Natural killer cell (primary cell): ENCODE data around the gene CD14. TPM values are rescaled to one million over a fixed set of nuclear protein-coding genes. Genes with fewer than 3 reads are reported as not detected.
"Not testable (repeated sequence)": the region's sequence is repeated elsewhere in the genome, so short reads cannot be mapped to it uniquely, and the experiment has no call there.

ENCODE experiments used
- ATAC-seq, 3 donors: fragments of 150-1000 bp in 2 of 3; fragments of 200-7000 bp in 1 of 3; cut with Tn5 transposase; 1 replicate in 1 of 3; 2 replicates in 2 of 3; pipeline ENCODE4 v1.10.0; 2021; ENCODE audit warnings: mild to moderate bottlenecking in 2 of 3, moderate library complexity in 2 of 3
- DNase-seq, 2 donors: peaks; one replicate each; pipeline versions ENCODE4 v3.0.0 to v3.0.0-alpha.2; 2013 to 2021; ENCODE audit warnings: mixed read lengths in 1 of 2
- H3K27ac ChIP-seq: one replicate; pipeline ENCODE4 v1.5.1; 2013; ENCODE audit warnings: mild to moderate bottlenecking, low read length
- H3K27me3 ChIP-seq: one replicate; pipeline ENCODE4 v1.6.1; 2013; ENCODE audit warnings: low read length; ENCODE audit not compliant: control insufficient read depth, insufficient read depth
- H3K36me3 ChIP-seq: one replicate; pipeline ENCODE4 v1.6.1; 2013; ENCODE audit warnings: low read length; ENCODE audit not compliant: control insufficient read depth, insufficient read depth
- H3K4me1 ChIP-seq: one replicate; pipeline ENCODE4 v1.6.1; 2013; ENCODE audit warnings: low read length; ENCODE audit not compliant: control insufficient read depth, insufficient read depth
- H3K4me3 ChIP-seq: one replicate; pipeline ENCODE4 v1.5.1; 2013; ENCODE audit warnings: low read length
- H3K9me3 ChIP-seq: one replicate; pipeline ENCODE4 v1.6.1; 2013; ENCODE audit warnings: low read length; ENCODE audit not compliant: control insufficient read depth, insufficient read depth
- H3K27ac Mint-ChIP-seq, 2 donors: one replicate each; pipeline ENCODE4 v1.8.0; 2022; ENCODE audit warnings: mild to moderate bottlenecking in 2 of 2, mixed read lengths in 2 of 2, moderate library complexity in 1 of 2
- H3K27me3 Mint-ChIP-seq, 2 donors: one replicate each; pipeline ENCODE4 v1.8.0; 2022; ENCODE audit warnings: low read depth in 2 of 2, mixed read lengths in 2 of 2
- H3K36me3 Mint-ChIP-seq: one replicate; pipeline ENCODE4 v1.8.0; 2022; ENCODE audit warnings: mixed read lengths
- H3K4me1 Mint-ChIP-seq, 2 donors: one replicate each; pipeline ENCODE4 v1.8.0; 2022; ENCODE audit warnings: mixed read lengths in 2 of 2
- H3K4me3 Mint-ChIP-seq: one replicate; pipeline ENCODE4 v1.8.0; 2022; ENCODE audit warnings: mild to moderate bottlenecking, moderate library complexity, mixed read lengths
- H3K9me3 Mint-ChIP-seq, 2 donors: one replicate each; pipeline ENCODE4 v1.8.0; 2022; ENCODE audit warnings: mixed read lengths in 2 of 2
- WGBS: methylation state at CpG from one replicate; pipeline ENCODE4 v1.1.7; 2013; ENCODE audit warnings: missing lambda C conversion rate; ENCODE audit not compliant: insufficient coverage; 5-methylcytosine and 5-hydroxymethylcytosine counted together
- intact Hi-C: fragments of 100-400 bp; cut with micrococcal nuclease; formaldehyde crosslinking; loops from one replicate; pipeline ENCODE4 v1.14.2; 2022
- total RNA-seq, 4 donors: library from RNA; stranded (reverse); fragments of 120-200 nt in 1 of 4; gene quantifications; one replicate each; pipeline versions ENCODE4 v1.2.3 to v1.2.4, GENCODE V29; 2013 to 2022
- TF ChIP-seq, protein P1 (sequence below): fragments of 200-600 bp; IDR thresholded peaks from one replicate; pipeline ENCODE4 v1.8.0; 2022; ENCODE audit warnings: antibody characterized with exemption

CD14 gene
- total RNA-seq, 3 donors from 2014 or later (not counting 1 experiment from before 2014, with no cell fraction given), result 1.4 to 15.9 (median 7.0) TPM

DNA sequence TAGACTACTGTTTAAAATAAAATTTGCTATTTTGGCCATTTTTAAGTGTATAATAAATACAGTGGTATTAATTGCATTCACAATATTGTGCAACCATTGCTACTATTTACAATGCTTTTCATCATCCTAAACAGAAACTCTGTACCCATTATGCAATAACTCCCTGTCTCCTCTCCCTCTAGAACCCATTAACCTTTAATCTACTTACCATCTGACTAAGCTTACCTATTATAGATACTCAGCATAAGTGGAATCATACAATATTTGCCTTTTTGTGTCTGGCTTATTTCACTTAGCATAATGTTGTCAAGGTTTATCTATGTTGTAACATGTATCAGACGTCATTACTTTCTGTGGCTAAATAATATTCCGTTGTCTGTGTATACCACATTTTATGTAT, 25.9 kb downstream of the CD14 start:
- Histone ChIP-seq H3K36me3 (no peaks in the 10 kb centered on the region), H3K27me3 (no peaks in the 10 kb centered on the region), H3K4me3 (no peak overlapping the region), H3K9me3 (no peaks in the 10 kb centered on the region), H3K27ac (no peak overlapping the region), H3K4me1 (peaks cover 5% of the 10 kb centered on the region)
- Mint-ChIP-seq H3K9me3 (no peaks in the 10 kb centered on the region), H3K27me3 (peaks cover 4 to 17% of the 10 kb centered on the region in 2 donors), H3K4me1 (peaks cover 0 to 8% of the 10 kb centered on the region in 2 donors), H3K4me3 (no peak overlapping the region), H3K27ac (no peak overlapping the region), H3K36me3 (no peaks in the 10 kb centered on the region)
- intact Hi-C loops, result no loop called here
- TF ChIP-seq, protein P1, sequence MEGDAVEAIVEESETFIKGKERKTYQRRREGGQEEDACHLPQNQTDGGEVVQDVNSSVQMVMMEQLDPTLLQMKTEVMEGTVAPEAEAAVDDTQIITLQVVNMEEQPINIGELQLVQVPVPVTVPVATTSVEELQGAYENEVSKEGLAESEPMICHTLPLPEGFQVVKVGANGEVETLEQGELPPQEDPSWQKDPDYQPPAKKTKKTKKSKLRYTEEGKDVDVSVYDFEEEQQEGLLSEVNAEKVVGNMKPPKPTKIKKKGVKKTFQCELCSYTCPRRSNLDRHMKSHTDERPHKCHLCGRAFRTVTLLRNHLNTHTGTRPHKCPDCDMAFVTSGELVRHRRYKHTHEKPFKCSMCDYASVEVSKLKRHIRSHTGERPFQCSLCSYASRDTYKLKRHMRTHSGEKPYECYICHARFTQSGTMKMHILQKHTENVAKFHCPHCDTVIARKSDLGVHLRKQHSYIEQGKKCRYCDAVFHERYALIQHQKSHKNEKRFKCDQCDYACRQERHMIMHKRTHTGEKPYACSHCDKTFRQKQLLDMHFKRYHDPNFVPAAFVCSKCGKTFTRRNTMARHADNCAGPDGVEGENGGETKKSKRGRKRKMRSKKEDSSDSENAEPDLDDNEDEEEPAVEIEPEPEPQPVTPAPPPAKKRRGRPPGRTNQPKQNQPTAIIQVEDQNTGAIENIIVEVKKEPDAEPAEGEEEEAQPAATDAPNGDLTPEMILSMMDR, result no peak
- DNase-seq, result no peak
- ATAC-seq, result no peak
- 100% methylated on average over 1 of the region's 2 CpGs for WGBS

DNA sequence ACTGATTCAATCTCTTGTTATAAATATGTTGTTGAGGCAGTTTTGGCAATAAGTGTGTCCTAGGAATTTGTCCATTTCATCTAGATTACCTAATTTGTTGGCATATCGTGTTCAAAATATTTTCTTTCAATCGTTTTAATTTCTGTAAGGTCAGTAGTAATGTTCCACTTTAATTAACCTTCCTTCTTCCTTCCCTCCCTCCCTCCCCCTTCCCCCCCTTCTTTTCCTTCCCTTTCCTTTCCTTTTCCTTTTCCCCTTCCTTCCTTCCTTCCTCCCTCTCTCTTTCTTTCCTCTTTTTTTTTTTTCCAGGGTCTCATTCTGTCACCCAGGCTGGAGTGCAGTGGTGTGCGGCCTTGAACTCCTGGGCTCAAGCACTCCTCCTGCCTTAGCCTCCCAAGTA, 27.1 kb downstream of the CD14 start:
- H3K4me3 ChIP-seq, result no peak overlapping the region
- no peaks in the 10 kb centered on the region for H3K9me3 ChIP-seq
- H3K4me1 ChIP-seq, result peaks cover 5% of the 10 kb centered on the region
- Mint-ChIP-seq H3K36me3 (no peaks in the 10 kb centered on the region), H3K4me1 (no peaks in the 10 kb centered on the region), H3K9me3 (no peaks in the 10 kb centered on the region), H3K27me3 (peaks cover 0 to 5% of the 10 kb centered on the region in 2 donors), H3K4me3 (no peak overlapping the region), H3K27ac (no peak overlapping the region)
- TF ChIP-seq, protein P1, result no peak
- WGBS, result 95% methylated on average over 3 of the region's 3 CpGs
- ATAC-seq, result no peak
- no peak overlapping the region for H3K27ac ChIP-seq
- H3K27me3 ChIP-seq, result no peaks in the 10 kb centered on the region
- H3K36me3 ChIP-seq, result no peaks in the 10 kb centered on the region
- DNase-seq, result no peak
- intact Hi-C loops, result no loop called here

DNA sequence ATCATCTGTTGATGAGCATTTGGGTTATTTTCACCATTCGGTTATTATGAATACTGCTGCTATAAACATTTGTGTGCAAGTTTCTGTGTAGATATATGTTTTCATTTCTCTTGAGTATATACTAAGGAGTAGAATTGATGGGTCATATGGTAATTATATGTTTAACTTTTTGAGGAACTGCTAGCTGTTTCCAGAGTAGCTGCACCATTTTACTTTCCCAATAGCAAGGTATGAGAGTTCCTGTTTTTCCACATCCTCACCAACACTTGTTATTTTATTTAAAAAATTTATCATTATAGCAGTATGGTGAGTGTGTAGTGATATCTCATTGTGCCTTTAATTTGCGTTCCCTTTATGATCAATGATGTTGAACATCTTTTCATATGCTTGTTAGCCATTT, 29.2 kb downstream of the CD14 start:
- Histone ChIP-seq H3K27me3 (no peaks in the 10 kb centered on the region), H3K9me3 (no peaks in the 10 kb centered on the region), H3K4me3 (no peak overlapping the region), H3K4me1 (no peaks in the 10 kb centered on the region), H3K36me3 (no peaks in the 10 kb centered on the region), H3K27ac (no peak overlapping the region)
- ATAC-seq (no peak), DNase-seq (no peak)
- Mint-ChIP-seq H3K9me3 (no peaks in the 10 kb centered on the region), H3K4me1 (no peaks in the 10 kb centered on the region), H3K4me3 (no peak overlapping the region), H3K27me3 (peaks cover 0 to 2% of the 10 kb centered on the region in 2 donors), H3K36me3 (no peaks in the 10 kb centered on the region), H3K27ac (no peak overlapping the region)
- WGBS, result 88% methylated on average over 1 of the region's 2 CpGs
- intact Hi-C loops, result no loop called here
- TF ChIP-seq, protein P1, result no peak

DNA sequence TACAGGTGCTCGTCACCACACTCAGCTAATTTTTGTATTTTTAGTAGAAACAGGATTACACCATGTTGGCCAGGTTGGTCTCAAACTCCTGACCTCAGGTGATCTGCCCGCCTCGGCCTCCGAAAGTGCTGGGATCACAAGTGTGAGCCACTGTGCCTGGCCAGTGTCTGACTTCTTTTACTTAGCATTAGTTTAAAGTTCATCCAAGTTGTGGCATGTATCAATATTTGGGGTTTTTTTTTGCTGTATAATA, 29.6 kb downstream of the CD14 start:
- H3K27ac Mint-ChIP-seq, H3K27ac ChIP-seq, H3K4me1 Mint-ChIP-seq, H3K9me3 Mint-ChIP-seq, DNase-seq, H3K4me1 ChIP-seq, H3K36me3 ChIP-seq, H3K27me3 Mint-ChIP-seq, H3K36me3 Mint-ChIP-seq, H3K4me3 Mint-ChIP-seq, H3K9me3 ChIP-seq, H3K4me3 ChIP-seq, intact Hi-C loops, H3K27me3 ChIP-seq, ATAC-seq: not testable (repeated sequence)
- WGBS, result 100% methylated on average over 4 of the region's 4 CpGs
